ENCODE results near the gene IGFBP6. TPM values are rescaled to one million over a fixed set of nuclear protein-coding genes. Genes with fewer than 3 reads are reported as not detected.

The IGFBP6 gene
- total RNA-seq, 3 donors from 2014 or later: 10.0 to 93.4 (median 27.1) TPM

- H3K4me1 ChIP-seq (ENCODE audit: low read depth): peaks cover 28% of the 10 kb centered on the region
- no peak for ATAC-seq
These were observed 39.5 kb upstream of the IGFBP6 start for GRCh38 chr12:53057816-53058500.

GRCh38 chr12:53058674-53059433, 38.6 kb upstream of the IGFBP6 start:
- Histone ChIP-seq H3K4me3 (no peak overlapping the region), H3K36me3 (ENCODE audit: low read depth) (no peaks in the 10 kb centered on the region), H3K4me1 (ENCODE audit: low read depth) (peaks cover 19% of the 10 kb centered on the region), H3K9me3 (no peaks in the 10 kb centered on the region)
- TF ChIP-seq, protein P1, sequence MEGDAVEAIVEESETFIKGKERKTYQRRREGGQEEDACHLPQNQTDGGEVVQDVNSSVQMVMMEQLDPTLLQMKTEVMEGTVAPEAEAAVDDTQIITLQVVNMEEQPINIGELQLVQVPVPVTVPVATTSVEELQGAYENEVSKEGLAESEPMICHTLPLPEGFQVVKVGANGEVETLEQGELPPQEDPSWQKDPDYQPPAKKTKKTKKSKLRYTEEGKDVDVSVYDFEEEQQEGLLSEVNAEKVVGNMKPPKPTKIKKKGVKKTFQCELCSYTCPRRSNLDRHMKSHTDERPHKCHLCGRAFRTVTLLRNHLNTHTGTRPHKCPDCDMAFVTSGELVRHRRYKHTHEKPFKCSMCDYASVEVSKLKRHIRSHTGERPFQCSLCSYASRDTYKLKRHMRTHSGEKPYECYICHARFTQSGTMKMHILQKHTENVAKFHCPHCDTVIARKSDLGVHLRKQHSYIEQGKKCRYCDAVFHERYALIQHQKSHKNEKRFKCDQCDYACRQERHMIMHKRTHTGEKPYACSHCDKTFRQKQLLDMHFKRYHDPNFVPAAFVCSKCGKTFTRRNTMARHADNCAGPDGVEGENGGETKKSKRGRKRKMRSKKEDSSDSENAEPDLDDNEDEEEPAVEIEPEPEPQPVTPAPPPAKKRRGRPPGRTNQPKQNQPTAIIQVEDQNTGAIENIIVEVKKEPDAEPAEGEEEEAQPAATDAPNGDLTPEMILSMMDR (IDR thresholded peaks at IDR 0.05): no peak
- DNase-seq (peak in 1 of 3 donors; percentile 33), ATAC-seq (no peak)
- intact Hi-C loops (cut with DNase I, micrococcal nuclease): no loop called here

More at GRCh38 chr12:53057816-53058500, 39.5 kb upstream of the IGFBP6 start:
- Histone ChIP-seq H3K9me3 (no peaks in the 10 kb centered on the region), H3K36me3 (ENCODE audit: low read depth) (no peaks in the 10 kb centered on the region), H3K4me3 (no peak overlapping the region)
- intact Hi-C loops (cut with DNase I, micrococcal nuclease): no loop called here
- DNase-seq: peak in 1 of 3 donors; percentile 27
- TF ChIP-seq, protein P1 (IDR thresholded peaks at IDR 0.05): no peak

DNA sequence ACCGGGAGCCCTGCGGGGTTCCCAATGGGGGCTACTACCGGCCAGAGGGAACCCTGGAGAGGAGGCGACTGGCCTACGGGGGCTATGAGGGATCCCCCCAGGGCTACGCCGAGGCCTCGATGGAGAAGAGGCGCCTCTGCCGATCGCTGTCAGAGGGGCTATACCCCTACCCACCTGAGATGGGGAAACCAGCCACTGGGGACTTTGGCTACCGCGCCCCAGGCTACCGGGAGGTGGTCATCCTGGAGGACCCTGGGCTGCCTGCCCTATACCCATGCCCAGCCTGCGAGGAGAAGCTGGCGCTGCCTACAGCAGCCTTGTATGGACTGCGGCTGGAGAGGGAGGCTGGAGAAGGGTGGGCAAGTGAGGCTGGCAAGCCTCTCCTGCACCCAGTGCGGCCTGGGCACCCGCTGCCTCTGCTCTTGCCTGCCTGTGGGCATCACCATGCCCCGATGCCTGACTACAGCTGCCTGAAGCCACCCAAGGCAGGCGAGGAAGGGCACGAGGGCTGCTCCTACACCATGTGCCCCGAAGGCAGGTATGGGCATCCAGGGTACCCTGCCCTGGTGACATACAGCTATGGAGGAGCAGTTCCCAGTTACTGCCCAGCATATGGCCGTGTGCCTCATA, 37.9 kb upstream of the IGFBP6 start:
- peaks cover 17% of the 10 kb centered on the region for H3K4me1 ChIP-seq (ENCODE audit: low read depth)
- TF ChIP-seq, protein P1 (IDR thresholded peaks at IDR 0.05): no peak
- DNase-seq (peak in 1 of 3 donors; percentile 26), ATAC-seq (no peak)
- H3K9me3 ChIP-seq: no peaks in the 10 kb centered on the region
- intact Hi-C loops (cut with DNase I, micrococcal nuclease): loop anchor here (5.0 to 10.0 kb wide), 2 partner anchors 38 to 135 kb away; partner anchors contain the start of gene IGFBP6 (in 1 of the 2)
- no peaks in the 10 kb centered on the region for H3K36me3 ChIP-seq (ENCODE audit: low read depth)
- H3K4me3 ChIP-seq: no peak overlapping the region

DNA sequence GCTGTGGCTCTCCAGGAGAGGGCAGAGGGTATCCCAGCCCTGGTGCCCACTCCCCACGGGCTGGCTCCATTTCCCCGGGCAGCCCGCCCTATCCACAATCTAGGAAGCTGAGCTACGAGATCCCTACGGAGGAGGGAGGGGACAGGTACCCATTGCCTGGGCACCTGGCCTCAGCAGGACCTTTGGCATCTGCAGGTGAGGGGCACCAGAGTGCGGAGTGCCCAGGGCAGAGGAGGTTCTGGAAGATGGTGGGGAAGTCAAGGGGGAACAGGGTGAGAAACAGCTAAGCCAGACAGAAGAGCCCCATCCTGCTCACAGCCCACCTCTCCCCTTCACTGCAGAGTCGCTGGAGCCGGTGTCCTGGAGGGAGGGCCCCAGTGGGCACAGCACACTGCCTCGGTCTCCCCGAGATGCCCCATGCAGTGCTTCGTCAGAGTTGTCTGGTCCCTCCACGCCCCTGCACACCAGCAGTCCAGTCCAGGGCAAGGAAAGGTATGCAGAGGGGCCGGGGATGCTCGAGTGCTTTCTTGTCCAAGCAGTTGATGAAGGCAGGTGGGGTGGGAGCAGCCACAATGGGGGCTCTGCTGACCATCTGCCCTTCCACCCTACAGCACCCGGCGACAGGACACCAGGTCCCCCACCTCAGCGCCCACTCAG, 37.3 kb upstream of the IGFBP6 start:
- Histone ChIP-seq H3K36me3 (ENCODE audit: low read depth) (no peaks in the 10 kb centered on the region), H3K4me3 (no peak overlapping the region), H3K9me3 (no peaks in the 10 kb centered on the region), H3K4me1 (ENCODE audit: low read depth) (peaks cover 13% of the 10 kb centered on the region)
- DNase-seq (peak in 1 of 3 donors; percentile 36), ATAC-seq (no peak)
- intact Hi-C loops (cut with DNase I, micrococcal nuclease): loop anchor here (5.0 to 10.0 kb wide), 2 partner anchors 37 to 135 kb away; partner anchors contain the start of gene IGFBP6 (in 1 of the 2)
- TF ChIP-seq, protein P1 (IDR thresholded peaks at IDR 0.05): no peak

- H3K36me3 ChIP-seq (ENCODE audit: low read depth): no peaks in the 10 kb centered on the region
- H3K9me3 ChIP-seq: no peaks in the 10 kb centered on the region
- TF ChIP-seq, protein P1 (IDR thresholded peaks at IDR 0.05): no peak
- no peak overlapping the region for H3K4me3 ChIP-seq
- ATAC-seq: no peak
- DNase-seq: peak in 2 of 3 donors; percentile 54 to 58
- intact Hi-C loops (cut with DNase I, micrococcal nuclease): loop anchor here (5.0 to 10.0 kb wide), 2 partner anchors 37 to 134 kb away; partner anchors contain the start of gene IGFBP6 (in 1 of the 2)
- peaks cover 14% of the 10 kb centered on the region for H3K4me1 ChIP-seq (ENCODE audit: low read depth)
These were observed 36.7 kb upstream of the IGFBP6 start for GRCh38 chr12:53060721-53061276.
